Left cardiac atrium (tissue), 4 donors: ENCODE data around the gene CDKAL1. TPM values are rescaled to one million over a fixed set of nuclear protein-coding genes. Genes with fewer than 3 reads are reported as not detected.
"Not testable (repeated sequence)": the region's sequence is repeated elsewhere in the genome, so short reads cannot be mapped to it uniquely, and the experiment has no call there.

Source experiments
- ATAC-seq, 2 donors: fragments of 200-7000 bp; cut with Tn5 transposase; one replicate each; pipeline ENCODE4 v1.9.1; 2020; ENCODE audit warnings: mild to moderate bottlenecking in 2 of 2, moderate library complexity in 2 of 2
- DNase-seq: peaks from one replicate; pipeline ENCODE4 v3.0.0-alpha.2; 2020
- intact Hi-C, 2 donors: fragments of 100-400 bp; cut with DNase I; formaldehyde crosslinking; loops; one replicate each; pipeline versions ENCODE4 v1.14.1 to v1.15.1; 2022 to 2023
- total RNA-seq, 2 donors: library from RNA; stranded (reverse); fragmentation: NEBNext Ultra II Directional; extraction: Animal tissue kit (Norgen Biotek cat#: 25700); gene quantifications; one replicate each; pipeline ENCODE4 v1.2.1, GENCODE V29; 2021
- donor health status: DM: no; HTN: yes; CAD: no.
- donor health status: DM: no; HTN: yes; CAD: no; lungs with severe emphysema.
- donor health status: DM: yes; HTN: yes; CAD: no.
- donor health status: Dilated cardiomyopathy.

Gene CDKAL1
- total RNA-seq, 2 donors from 2014 or later = 9.8 to 10.8 TPM

DNA sequence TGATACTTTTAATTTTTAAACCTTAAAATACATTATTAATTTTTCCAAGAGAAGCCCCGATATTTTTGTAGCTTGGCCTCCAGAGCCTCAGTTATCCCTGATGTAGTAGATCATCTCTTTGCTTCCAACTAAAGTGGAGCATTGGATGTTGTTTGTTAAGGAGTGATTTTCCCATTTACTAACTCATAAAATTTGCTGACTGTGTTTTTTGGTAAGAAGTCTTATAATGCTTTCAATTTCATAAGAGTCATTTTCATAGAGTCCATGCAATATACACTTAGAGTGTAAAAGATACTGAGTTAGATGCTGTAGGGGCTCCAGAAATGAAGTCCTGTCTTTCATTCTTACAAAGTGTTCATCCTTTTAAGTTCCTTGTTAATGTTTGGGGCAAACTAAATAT lies 46.8 kb downstream of the CDKAL1 start:
- no peak for DNase-seq
- no peak for ATAC-seq
- intact Hi-C loops = no loop called here

DNA sequence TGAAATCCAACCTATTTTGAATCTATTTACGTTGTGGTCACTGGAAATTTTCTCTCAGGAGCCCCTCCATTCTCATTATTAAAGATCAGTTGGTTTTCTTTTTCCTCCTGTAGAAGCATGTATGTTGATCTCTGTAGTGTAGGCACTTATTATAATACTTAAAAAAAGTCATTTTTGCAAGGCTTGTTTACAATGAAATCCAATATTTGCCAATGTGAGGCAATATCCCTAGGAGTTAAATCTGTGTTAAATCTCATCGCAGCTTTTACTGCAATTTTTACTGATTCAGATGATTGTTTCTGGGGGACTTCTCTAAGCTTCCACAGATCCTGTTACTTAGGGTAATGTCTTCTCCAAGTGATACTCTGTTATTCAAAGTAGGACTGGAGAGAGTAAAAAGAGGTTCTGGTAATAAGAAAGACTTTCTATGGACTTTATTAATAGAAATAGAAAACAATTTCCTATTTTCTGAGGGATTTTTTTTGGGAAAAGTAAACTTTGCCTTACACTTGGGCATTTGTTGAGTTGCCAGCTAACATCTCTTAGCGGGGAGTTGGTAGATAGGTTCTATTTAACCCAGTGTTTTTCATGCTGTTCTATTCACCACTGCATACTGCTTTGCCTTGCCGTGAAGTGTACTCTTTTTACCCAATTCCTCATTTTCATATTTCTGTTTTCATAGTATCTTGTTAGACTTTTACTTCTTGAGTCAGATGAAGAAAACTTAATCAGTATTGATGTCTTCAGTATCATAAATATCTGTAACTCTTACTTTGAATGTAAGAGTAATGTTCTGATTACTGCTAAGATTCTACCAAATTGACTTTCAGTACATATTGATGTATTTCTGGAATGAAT lies 48.6 kb downstream of the CDKAL1 start:
- intact Hi-C loops = no loop called here
- DNase-seq (no peak), ATAC-seq (no peak)

DNA sequence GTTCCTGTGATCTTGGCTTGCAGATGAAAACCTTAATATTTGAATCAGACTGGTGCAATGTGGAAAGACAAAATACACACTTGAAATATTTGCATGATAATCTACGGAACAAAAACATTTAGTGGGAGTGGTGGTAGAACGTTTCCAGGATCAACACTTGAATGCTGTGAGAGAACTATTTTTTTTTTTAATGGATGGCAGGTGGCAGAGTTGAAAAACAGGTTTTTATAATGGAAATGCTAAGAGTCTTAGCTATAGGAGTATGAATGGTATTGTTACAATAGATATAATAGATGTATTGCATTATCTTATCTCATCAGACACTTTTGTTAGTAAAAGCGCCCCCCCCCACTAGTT lies 49.2 kb downstream of the CDKAL1 start:
- no peak for ATAC-seq
- no peak for DNase-seq
- intact Hi-C loops = no loop called here

DNA sequence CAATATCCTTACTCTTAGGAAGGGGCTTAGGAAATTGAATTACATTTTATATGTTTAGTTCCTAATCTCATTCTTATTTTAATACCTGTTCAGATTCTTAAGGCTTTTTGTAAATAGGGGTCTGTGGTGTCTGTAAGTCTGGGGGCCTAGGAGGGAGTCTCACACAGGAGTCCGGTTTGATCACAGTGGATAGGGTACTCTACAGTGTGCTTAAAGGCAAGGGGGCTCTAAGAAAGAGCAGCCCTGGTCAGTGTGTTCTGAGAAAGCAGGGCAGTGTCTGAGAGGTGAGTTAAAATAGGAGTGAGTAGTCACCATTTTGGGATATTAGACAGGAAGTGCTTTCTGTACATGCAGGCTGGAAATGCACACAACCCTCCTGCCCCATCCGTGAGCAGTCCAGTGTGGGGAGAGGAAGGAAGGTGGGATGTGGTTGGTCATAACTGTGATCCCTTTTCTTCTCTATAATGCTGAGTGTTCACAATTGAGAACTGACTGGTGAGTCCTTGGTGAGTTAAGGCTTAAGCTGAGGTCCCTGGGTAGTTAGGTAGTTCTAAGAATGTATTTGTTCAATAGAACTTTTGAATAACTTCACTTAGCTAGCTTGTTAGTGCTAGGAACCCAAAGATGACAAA lies 50.0 kb downstream of the CDKAL1 start:
- ATAC-seq = no peak
- DNase-seq = no peak
- intact Hi-C loops = no loop called here

DNA sequence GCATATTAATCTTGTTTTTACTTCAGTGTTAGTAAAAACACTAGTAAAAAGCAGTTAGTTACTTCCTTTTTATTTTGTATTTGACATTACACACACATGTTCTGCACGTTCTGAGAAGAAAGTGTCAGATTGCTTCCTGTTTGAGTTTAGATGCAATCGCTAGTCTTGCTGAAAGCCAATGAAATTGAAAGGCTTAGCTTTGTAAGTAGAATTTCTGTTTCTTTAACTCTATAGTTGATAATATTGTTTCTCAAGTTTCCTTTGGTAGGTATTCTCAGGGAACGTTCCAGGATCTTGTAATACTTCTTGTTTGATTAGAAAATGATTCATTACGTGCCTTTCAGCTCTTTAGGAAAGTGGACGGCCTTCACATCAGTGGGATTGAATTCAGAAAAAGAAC lies 55.0 kb downstream of the CDKAL1 start:
- intact Hi-C loops = no loop called here
- ATAC-seq (peak in 1 of 2 donors; percentile 59), DNase-seq (no peak)

DNA sequence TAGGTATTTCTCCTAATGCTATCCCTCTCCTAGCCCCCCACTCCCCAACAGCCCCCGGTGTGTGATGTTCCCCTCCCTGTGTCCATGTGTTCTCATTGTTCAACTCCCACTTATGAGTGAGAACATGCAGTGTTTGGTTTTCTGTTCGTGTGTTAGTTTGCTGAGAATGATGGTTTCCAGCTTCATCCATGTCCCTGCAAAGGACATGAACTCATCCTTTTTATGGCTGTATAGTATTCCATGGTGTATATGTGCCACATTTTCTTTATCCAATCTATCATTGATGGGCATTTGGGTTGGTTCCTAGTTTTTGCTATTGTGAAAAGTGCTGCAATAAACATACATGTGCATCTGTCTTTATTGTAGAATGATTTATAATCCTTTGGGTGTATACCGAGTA lies 56.2 kb downstream of the CDKAL1 start:
- ATAC-seq, intact Hi-C loops, DNase-seq: not testable (repeated sequence)

DNA sequence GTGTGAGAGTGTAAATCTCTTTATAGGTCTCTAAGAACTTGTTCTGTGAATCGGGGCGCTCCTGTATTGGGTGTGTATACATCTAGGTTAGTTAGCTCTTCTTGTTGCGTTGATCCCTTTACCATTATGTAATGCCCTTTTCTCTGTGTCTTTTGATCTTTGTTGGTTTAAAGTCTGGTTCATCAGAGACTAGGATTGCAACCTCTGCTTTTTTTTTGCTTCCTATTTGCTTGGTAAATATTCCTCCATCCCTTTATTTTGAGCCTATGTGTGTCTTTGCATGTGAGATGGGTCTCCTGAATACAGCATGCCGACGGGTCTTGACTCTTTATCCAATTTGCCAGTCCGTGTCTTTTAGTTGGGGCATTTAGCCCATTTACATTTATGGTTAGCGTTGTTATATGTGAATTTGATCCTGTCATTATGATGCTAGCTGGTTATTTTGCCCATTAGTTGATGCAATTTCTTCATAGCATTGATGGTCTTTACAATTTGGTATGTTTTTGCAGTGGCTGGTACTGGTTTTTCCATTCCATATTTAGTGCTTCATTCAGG lies 60.1 kb downstream of the CDKAL1 start:
- DNase-seq, ATAC-seq, intact Hi-C loops: not testable (repeated sequence)

DNA sequence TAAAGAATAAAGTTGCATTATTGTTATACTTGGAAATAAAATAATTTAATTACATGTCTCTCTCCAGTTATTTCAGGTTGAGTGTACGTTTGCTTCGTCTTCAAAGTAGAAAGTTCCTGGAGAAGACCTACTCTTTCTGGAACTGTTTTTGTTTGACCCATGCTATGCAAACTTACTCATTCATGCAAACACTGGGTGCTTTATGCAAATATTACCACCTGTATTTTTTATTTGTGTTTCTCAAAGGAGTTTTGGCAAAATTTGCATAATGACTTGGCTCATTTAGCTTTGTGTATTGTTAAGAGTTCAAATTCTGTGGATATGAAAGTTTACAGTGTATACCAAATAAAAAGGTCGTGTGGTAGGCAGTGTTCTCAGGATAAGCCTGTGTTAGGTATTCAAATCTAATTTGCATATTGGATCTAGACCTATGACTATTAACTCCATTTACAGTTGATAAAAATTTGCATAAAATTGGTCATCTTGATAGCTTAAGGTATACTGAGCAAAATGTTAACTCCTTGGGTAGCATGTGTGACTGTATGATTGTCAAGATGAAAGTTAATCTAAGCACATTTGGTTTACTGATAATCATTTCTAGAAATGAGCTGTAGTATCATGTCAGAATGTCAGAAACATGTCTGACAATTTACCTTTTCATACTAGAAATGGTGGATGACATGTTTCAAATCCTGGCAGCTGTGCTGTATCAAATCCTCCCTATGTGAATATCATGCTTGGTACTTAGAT lies 65.2 kb downstream of the CDKAL1 start:
- intact Hi-C loops = no loop called here
- ATAC-seq (no peak), DNase-seq (no peak)

DNA sequence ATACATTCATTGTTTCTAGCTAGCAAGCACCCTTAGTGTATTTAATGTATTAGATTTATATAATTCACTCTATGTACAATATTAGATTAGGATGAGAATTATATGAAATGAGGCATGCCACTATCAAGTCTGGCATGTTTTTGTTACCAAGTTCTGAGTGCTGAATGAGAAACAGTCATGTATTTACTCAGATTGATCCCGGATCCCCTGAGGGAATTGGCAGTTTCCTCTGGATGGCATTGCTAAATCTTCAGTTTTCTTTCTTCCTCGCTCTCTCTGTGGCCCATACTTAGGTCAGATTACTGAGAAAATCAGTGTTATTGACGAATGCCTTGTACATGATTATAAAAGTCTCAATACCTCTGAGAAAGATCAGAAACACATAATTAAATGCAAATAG lies 66.6 kb downstream of the CDKAL1 start:
- no peak for ATAC-seq
- intact Hi-C loops = no loop called here
- DNase-seq = no peak

DNA sequence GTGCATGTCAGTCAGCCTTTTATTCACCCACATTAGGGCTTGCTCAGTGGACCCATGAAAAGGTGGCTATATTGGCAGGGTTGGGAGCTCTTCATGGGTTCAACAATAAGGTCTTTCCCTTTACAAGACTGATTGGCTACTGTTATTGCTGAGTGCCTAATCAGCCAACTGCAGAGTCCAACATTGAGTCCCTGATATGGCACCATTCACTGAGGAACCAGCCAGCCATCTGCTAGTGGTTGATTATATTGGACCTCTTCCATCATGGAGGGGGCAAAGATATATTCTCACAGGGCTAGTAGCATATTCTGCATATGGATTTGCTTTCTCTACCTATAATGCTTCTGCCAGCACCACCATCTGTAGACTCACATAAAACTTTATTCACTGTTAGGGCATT lies 69.9 kb downstream of the CDKAL1 start:
- ATAC-seq = no peak
- no peak for DNase-seq
- intact Hi-C loops = no loop called here

DNA sequence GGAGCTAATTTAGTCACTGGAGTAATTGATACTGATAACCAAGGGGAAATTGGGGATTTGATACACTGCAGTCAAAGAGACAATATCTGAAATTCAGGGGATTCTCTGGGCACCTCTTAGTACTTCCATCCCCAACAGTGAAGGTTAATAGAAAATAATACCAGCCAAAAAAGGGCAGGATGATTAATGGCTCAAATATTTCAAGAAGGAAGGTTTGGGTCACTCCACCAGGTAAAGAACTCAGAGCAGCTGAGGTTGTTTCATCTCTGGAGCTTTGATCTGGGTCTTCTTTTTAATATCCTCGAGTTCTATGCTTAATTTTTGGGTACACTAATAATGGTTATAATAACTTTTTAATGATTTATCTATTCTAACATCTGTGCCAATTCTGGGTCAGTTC lies 70.8 kb downstream of the CDKAL1 start:
- ATAC-seq (no peak), DNase-seq (no peak)
- intact Hi-C loops = no loop called here

DNA sequence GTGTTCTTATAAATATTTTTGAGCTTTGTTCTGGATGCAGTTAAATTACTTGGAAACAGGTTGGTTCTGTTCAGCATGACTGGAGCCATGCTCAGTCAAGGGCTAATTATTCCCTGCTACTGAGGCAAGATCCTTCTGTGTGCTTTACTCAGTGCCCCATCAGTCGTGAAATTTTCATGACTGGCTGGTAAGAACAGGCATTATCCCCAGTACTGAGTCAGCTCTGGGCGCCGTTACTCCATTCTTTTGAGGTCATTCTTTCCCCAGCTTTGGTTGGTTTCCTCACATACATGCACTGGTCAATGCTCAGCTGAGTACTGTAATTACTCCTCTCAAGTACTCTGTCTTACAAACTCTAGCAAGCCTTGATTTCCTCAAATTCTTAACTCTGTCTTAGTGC lies 71.3 kb downstream of the CDKAL1 start:
- no peak for ATAC-seq
- intact Hi-C loops = no loop called here
- DNase-seq = no peak

DNA sequence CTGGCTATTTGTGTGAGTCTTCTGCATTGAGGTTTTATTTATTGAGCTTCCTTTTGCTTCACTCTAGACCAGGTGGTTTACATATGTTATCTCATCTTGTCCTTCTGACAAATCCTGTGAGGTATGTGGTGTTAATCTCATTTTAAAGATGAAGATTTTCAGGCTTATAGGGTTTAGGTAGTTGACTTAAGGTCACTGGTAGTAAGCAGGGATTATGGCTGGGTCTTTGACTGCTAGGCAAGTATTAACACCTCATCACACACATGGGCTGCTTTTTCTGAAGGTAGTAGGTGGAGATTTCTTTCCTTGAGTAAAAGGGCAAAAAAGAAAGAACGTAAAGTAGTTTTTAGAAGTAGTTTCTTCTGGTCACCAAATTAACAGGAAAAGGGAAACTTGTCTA lies 72.6 kb downstream of the CDKAL1 start:
- intact Hi-C loops = no loop called here
- no peak for ATAC-seq

DNA sequence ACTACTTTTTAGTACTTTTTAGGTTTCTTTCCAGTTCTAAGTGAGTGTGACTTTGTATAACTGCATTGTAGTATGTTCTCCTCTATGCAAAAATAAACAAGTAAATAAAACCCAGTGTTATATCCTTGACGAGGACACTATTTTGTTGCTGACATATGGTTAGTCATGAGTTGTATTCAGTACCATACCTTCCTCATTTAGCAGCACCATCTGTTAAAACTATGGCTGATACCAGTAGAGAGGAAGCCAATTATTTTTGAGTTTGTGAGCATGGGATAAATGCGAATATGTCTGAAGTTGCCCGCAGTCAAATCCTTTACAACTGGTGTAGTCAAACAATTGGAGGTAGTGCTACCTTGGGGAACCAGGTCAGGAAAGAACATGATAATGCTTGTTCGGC lies 74.1 kb downstream of the CDKAL1 start:
- DNase-seq (no peak), ATAC-seq (no peak)
- intact Hi-C loops = no loop called here

More for the DNA sequence above, 72.6 kb downstream of the CDKAL1 start:
- no peak for DNase-seq

DNA sequence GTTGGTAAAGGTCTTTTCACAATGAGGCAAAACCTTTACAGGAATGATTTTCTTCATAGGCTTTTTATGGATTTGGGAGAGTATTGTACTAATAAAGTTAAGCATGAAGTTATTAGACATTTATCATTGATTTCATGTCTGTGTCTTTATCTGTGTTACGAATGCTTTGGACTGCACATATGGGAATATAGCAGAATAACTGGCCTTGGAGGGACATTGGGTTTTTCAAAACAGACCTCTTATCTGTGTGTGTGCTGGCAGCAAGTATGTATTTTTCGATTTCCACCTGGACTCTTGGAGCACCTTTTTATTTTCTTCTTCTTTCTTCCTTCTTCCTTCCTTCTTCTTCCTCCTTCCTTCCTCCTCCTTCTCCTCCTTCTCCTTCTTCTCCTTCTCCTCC lies 74.6 kb downstream of the CDKAL1 start:
- DNase-seq = no peak
- intact Hi-C loops = no loop called here
- no peak for ATAC-seq

DNA sequence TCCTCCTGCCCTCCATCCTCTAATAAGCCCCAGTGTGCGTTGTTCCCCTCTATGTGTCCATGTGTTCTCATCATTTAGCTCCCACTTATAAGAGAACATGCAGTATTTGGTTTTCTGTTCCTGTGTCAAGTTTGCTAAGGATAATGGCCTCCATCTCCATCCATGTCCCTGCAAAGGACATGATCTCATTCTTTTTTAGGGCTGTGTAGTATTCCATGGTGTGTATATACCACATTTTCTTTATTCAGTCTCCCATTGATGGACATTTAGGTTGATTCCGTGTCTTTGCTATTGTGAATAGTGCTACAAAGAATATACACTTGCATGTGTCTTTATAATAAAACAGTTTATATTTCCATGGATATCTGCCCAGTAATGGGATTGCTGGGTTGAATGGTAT lies 75.7 kb downstream of the CDKAL1 start:
- ATAC-seq, DNase-seq, intact Hi-C loops: not testable (repeated sequence)

DNA sequence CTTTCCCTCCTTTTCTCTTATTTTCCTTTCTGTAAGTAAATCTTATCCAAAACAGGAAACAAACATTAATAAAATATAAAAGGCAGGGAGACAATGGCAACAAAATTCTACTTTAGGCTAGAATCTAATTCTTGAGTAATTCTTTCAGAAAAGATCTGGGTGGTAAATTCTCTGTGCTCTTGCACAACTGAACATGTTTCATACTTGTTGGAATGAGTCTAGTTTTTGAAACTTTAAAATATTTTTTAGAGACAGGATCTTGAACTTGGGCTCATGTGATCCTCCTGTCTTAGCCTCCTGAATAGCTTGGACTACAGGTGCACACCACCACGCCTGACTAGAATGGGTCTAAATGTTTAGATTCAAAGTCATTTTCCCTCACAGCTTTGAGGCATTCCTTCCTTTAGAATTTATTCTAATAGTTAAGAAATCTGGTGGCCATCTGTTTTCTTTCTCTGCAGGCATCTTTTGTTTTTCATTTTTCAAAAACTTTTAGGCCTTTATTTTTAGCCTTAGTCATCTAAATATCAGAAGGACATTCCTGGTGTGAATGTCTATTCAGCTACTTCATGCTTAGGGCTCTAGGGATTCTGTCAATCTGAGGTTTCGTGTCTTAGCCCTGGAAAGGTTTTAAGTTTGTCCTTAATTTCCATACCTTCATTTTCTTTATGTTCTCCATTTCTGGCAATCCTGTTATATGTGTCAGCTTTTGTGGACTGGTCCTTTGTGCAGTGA lies 76.5 kb downstream of the CDKAL1 start:
- ATAC-seq (no peak), DNase-seq (no peak)
- intact Hi-C loops = no loop called here

DNA sequence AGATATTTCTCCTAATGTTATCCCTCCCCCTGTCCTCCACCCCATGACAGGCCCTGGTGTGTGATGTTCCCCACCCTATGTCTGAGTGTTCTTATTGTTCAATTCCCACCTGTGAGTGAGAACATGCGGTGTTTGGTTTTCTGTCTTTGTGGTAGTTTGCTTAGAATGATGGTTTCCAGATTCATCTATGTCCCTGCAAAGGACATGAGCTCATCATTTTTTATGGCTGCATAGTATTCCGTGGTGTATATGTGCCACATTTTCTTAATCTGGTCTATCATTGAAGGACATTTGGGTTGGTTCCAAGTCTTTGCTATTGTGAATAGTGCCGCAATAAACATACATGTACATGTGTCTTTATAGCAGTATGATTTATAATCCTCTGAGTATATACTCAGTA lies 83.3 kb downstream of the CDKAL1 start:
- intact Hi-C loops, DNase-seq, ATAC-seq: not testable (repeated sequence)

DNA sequence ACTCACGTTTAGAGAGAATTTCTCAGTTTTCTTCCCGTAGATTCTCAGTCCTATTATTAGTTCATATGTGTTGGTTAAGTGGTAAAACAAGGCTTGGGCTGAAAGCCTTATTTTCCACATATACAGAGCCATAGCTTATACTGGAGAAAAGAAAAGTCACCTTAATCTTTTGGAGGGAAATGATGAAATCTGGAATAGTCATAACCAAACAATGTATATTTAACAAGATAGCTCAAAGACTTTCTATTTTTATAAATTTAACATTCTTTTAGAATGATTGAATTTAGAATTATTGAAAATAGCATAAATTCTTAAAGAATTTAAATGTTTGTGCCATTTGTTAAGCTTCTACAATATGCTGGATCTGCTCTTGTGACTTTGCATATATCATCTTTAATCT lies 85.8 kb downstream of the CDKAL1 start:
- intact Hi-C loops = no loop called here
- no peak for DNase-seq
- ATAC-seq = no peak
